Hematopoietic multipotent progenitor cell treated with erythropoietin and hydrocortisone succinate and interleukin-3 and kit ligand, for 8 days (in vitro differentiated cells): ENCODE data around the gene NHP2.
"Not testable (repeated sequence)": the region's sequence is repeated elsewhere in the genome, so short reads cannot be mapped to it uniquely, and the experiment has no call there.

Experiments
- DNase-seq: peaks from one replicate; pipeline ENCODE4 v3.0.0-alpha.2; 2015

Gene NHP2

GRCh38 chr5:178153530-178154340 lies at the start of gene NHP2:
TSS of gene NHP2 (minus strand) at chr5:178153885. CDS start at chr5:178153817, 68 bp downstream.
- DNase-seq, result peak; percentile 99

DNA sequence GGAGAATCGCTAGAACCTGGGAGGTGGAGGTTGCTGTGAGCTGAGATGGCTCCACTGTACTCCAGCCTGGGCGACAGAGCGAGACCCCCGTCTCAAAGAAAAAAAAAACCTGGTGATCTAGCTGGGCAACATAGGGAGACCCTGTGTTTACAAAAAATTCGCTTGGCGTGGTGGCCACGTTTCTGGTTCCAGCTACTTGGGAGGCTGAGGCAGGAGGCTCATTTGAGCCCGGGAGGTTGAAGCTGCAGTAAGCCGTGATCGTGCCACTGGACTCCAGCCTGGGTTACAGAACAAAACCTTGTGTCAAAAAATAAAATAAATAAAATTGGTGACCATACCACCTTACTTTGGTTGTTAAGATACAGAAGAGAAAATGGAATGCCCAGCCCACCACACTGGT lies 48.9 kb upstream of the NHP2 start:
- no peak for DNase-seq

GRCh38 chr5:178201927-178202235 lies 48.2 kb upstream of the NHP2 start:
- peak; percentile 71 for DNase-seq

DNA sequence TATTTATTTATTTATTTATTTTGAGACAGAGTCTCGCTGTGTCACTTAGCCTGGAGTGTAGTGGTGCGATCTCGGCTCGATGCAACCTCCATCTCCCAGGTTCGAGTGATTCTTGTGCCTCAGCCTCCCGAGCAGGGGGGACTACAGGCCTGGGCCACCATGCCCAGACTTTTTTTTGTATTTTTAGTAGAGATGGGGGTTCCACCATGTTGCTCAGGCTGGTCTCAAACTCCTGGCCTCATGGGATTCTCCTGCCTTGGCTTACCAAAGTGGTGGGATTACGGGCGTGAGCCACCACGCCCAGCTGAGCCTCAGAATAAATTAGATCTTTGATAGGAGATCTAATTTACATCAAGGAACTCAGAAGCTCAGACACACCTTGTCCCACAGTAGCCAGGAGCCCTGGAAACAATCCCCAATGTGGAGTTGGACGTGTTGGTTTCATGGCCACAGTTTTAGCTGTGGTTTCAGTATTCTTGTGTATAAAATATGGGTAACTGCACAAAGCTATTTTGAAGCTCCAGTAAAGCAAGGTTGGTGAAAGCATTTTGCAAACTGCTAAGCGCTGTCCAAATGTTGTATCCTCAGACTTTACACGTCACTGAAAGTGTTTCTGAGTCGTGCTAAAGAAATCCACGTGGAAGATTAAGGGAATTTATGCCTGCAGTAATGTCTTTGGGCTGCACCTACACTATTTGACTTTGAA lies 47.7 kb upstream of the NHP2 start:
- DNase-seq, result no peak

DNA sequence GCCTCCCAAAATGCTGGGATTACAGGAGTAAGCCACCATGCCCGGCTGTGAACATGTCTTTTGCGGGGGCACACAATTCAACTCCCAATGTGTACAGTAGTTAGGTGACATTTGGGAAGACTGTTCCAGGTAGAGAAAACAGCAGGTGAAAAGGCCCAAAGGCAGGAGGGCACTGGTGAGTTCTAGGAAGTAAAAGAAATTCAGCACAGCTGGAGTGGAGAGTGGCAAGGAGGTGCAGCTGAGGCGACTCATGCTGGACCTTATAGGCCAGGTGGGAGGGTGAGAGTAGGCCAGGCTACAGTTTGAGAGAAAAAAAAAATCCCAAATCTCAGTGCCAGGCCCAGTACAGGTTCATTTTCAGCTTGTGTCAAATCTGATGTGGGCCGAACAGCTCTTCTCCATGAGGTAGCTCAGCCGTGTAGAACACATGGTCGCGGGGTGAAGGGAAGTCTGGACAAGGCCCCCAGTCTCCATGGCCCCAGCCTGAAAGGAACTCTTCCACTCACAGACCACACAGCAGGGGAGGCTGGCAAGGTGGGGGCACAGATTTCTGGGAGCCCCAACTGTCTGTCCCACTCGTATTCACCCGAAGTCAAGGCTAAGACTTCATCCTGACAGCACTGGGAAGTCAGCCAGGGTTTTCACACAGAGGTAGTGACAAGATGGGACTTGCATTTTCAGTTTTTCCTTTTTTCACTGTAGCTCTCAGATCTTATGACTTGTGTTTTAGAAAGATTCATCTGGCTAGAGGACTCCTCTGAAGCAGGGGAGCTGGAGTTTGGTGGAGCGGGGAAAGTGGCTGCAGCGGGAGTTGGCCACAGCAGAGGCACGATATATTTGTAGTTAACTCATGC lies 46.1 kb upstream of the NHP2 start:
- no peak for DNase-seq

DNA sequence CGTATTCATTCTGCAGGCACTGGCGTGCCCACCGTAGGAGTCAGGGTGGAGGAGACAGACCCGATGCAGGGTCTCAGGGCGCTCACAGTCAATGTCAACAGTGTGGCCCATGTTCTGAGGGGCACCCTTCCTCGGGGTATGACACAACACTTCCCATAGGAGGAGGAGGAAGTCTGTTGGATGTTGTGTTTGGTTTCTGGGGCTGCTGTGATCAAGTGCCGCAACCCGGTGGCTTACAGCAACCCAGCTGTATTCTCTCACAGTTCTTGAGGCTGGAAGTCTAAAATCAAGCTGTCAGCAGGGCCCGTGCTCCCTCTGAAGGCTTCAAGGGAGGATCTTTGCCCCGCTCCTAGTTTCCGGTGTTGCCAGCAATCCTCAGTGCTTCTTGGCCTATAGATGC lies 45.0 kb upstream of the NHP2 start:
- no peak for DNase-seq

DNA sequence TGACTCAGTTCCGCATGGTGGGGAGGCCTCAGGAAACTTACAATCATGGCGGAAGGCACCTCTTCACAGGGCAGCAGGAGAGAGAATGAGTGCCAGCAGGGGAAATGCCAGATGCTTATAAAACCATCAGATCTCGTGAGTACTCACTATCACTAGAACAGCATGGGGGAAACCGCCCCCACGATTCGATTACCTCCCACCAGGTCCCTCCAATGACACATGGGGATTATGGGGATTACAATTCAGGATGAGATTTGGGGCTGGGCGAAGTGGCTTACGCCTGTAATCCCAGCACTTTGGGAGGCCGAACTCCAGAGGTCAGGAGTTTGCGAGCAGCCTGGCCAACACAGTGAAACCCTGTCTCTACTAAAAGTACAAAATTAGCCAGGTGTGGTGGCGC lies 44.5 kb upstream of the NHP2 start:
- not testable (repeated sequence) for DNase-seq

DNA sequence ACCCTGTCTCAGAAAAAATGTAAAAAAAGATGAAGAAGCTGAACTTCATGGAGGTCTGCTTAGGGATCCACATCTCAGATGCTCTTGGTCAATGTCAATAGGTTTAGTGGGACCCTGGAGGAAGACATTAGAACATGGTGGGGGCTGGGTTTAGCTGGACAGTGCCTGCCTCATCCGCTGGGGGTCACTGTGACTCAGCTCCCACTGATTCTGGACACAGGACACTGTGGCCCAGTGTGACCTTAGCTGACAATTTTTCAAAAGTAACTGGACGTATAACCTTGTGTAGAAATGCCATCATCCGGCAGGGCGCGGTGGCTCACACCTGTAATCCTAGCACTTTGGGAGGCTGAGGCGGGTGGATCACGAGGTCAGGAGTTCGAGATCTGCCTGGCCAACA lies 43.3 kb upstream of the NHP2 start:
- DNase-seq, result no peak

DNA sequence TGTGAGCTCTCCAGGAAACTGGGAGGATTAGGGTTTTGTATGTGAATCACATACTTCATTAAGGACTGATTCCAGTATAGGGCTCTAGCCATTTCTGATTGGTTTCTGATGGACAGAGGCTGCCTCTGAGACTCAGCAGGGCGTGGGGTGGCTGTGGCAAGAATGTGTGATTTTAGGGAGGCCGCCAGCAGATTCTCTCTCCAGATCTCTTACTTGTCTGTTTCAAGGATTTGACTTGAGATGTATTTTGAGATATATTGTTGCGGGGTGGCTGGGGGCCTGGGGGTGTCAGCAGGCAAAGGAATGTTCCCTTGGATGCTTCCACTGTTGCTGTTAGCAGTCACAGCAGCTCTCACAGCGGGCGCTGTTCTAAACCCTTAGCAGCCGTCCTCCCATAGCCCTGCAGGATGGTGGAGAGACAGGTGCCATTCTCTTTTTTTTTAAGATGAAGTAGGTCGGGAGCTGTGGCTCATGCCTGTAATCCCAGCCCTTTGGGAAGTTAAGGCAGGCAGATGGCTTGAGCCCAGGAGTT lies 42.7 kb upstream of the NHP2 start:
- DNase-seq, result no peak

DNA sequence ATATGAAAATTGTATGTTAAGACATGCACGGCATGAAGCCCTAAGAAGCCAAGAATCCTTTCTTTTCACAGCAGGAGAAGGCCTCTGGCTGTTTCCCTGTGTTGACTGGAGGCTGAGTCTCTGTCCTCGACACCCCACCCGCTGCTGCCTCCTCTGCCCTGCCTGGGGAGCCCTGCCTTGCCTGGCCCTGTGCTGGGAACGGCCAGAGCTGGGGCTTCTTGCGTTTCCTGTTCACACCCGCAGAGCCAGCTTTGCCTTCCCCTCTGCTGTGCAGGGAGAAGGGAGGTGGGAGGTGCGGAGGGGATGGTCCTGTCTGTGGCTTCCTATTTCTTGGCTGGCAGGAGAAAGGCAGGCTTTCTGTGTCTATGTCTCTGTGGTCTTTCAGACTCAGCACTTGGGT lies 40.3 kb upstream of the NHP2 start:
- no peak for DNase-seq

DNA sequence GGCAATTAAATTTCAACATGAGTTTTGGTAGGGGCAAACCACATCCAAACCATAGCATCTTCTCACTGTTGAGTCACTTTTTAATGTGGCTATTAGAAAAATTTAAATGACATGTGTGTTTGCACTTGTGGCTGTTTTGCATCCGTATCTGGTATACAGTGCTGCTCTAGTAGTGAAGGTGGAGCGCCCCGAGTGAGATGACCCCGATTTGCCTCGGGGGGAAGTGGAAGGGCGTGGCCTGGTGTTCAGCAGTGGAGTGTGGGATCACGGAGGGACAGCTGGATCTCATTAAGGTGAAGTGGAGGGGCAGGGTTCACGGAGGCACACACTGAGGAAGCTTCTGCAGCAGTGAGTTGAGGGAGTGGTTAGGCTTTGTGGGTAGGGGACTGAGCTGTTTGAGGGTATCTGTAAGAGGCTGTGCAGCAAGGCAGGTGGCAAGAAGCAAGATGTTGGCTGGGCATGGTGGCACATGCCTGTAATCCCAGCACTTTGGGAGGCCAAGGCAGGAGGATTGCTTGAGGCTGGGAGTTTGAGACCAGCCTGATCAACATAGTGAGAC lies 39.6 kb upstream of the NHP2 start:
- DNase-seq, result no peak

- DNase-seq, result no peak
Measured at GRCh38 chr5:178192787-178193186, 39.1 kb upstream of the NHP2 start.

DNA sequence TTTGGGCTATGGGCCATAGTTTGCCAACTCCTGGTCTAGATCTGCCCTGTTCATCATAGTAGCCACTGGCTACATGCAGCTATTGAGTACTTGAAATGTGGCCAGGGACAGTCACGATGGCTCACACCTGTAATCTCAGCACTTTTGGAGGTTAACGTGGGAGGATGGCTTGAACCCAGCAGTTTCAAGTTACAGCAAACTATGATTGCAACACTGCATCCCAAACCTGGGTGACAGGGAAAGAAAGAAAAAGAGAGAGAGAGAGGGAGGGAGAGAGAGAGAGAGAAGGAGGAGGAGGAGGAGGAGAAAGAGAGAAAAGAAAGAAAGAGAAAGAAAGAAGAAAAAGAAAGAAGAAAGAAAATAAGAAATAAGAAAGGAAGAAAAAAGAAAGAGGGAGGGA lies 38.6 kb upstream of the NHP2 start:
- no peak for DNase-seq

GRCh38 chr5:178191661-178192060 lies 38.0 kb upstream of the NHP2 start:
- DNase-seq, result no peak

- no peak for DNase-seq
Measured at GRCh38 chr5:178189433-178189832, 35.7 kb upstream of the NHP2 start.

- no peak for DNase-seq
Measured at GRCh38 chr5:178187014-178187413, 33.3 kb upstream of the NHP2 start, which contains the start of gene GMCL2. TSS of gene GMCL2 (minus strand) at chr5:178187371. CDS start at chr5:178187299, 72 bp downstream.

DNA sequence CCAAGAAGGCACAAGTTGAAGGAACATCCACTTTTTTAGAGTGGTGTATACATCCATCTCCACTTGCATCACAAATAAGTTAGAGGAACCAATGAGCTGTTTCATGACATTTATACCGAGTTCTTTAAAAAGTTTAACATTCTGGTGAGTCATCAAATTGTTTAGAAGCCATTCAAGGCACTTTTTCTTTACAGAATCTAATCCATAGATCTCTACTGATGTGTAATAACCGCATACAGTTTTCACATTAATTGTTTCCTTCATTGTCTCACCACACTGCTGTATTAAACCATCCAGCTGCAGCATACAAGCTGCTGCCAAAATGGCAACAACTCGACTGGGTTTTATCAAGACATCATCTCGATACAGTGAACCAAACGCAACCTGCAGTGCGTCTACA lies 32.7 kb upstream of the NHP2 start:
- no peak for DNase-seq

GRCh38 chr5:178182158-178182876 lies 28.6 kb upstream of the NHP2 start:
- DNase-seq, result peak; percentile 68

DNA sequence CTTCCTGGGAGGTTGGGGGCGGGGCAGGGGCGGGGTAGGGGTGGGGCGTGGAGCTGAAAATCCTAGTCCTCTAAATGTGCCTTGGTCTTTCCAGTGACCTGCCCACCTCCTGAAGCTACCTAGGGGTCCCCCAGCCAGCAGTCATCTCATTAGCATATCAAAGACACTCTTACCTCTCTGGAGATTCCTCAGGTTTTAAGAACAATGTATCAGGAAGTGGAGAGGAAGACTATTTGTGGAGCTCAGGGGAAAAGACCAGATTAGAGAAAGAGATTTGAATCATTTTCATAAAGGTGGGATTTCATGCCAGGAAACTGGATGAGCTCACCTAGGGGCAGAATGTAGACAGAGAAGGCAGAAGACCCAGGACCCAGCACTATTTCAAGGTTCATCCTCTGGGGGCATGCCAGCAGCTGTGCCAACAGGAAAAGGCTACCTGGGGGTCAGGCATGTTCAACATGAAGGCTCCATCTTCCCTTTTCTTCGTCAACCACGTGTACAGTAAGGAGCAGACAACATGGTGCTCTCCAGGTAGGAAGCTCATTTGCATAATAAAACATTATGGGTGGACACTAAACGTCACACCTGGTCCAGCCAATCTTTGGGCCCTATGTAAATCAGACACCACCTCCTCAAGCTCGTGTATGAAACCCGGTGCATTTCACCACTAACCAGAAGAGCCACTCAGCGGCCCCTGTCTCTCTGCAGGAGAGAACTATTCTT lies 26.6 kb upstream of the NHP2 start:
- DNase-seq, result no peak

DNA sequence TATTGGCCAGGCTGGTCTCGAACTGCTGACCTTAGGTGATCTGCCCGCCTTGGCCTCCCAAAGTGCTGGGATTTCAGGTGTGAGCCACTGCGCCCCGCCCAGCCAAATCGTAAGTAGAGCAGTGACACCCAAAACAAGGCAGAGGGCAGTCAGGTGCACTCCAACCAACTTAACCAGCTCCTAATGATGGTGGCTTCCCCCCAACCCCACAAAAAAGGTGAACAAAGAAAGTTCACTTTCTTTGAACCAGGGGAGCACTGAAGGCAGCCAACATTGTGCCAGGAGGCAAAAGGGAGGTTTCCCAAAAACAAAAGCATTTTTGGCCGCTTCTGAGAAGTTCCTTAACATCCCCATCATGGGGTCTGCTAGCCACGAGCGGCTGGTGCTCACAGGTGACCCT lies 23.9 kb upstream of the NHP2 start:
- DNase-seq, result no peak

DNA sequence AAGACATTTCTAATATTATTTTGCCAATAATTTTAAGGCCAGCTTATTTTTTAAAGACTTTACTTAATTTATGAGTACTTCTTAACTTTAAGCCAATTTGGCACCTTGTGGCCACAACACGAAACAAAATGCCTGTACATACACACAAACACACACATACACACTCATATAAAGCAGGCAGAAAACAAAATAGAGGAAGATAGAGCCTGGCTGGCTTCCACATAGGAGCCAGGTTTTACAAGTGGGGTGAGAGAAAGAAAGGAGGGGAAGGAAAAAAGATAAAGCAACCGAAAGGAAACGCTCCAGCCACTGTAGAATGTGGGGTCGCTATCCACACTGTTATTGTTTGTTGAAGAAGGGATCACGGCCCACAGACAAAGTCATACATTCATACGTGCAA lies 23.1 kb upstream of the NHP2 start:
- no peak for DNase-seq

DNA sequence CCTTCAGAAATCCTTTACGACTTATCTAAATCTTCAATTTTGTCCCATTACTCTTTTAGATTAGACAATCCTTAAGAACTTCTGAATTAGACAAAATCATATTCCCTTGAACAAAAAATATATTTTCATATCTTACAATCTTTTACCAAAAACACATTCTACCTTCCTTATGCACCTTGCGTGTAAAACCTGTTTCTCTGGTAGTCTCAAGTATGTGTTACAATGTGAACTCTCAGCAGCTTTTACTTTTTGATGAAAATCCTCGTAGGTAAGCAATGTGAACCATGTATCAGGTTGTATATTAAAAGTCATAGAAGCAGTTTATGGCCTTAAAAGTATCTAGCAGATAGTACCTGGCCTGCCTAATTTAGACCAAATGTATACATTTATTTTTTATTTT lies 20.8 kb upstream of the NHP2 start:
- no peak for DNase-seq
